GM10847 (cell line): Measurements from ENCODE around the gene SH3BP4.

ENCODE experiments used
- POLR2A ChIP-seq: IDR thresholded peaks from 2 replicates; pipeline ENCODE4 v1.6.1; 2011; ENCODE audit not compliant: insufficient read length; ENCODE audit errors: extremely low read depth

SH3BP4 gene

DNA sequence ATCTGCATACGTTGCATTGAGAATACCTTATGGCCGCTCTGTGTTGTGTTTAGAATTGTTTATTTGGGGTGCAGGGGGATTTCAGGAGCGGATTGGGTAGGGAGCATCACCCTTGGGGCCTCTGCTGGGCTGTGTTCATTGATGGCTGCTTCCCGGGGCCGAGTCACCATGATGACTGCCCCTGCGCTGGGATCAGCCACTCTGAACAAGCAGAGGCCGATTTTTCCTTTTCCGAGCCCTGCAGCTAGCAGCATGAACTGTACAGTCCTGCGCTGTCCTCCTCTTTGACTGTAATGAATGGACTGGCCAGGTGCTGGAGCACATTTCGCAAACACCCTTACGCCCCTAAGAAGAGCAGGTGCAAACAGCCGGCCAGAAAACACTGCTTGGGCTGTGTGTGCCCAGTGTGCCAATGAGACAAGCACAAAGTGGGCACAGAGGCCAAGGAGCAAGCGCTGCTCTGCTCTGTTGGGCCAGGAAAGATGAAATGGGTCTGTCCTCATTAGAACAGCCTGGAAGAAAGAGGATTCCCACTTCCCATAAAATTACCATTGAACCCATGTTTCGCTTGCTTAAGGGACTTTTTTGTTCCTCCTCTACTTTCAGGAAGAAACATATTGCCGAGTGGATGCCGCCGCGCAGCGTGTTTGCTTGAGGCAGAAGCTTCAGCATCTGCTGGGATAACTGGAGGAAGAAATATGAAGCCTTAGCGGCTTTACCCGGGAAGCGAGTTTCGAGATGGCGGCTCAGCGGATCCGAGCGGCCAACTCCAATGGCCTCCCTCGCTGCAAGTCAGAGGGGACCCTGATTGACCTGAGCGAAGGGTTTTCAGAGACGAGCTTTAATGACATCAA is 82.7 kb downstream of the SH3BP4 start:
- TF ChIP-seq POLR2A, result no peak

GRCh38 chr2:235037604-235038166 is 85.9 kb downstream of the SH3BP4 start:
- no peak for TF ChIP-seq POLR2A

GRCh38 chr2:235041221-235041917 is 89.6 kb downstream of the SH3BP4 start:
- TF ChIP-seq POLR2A, result no peak

DNA sequence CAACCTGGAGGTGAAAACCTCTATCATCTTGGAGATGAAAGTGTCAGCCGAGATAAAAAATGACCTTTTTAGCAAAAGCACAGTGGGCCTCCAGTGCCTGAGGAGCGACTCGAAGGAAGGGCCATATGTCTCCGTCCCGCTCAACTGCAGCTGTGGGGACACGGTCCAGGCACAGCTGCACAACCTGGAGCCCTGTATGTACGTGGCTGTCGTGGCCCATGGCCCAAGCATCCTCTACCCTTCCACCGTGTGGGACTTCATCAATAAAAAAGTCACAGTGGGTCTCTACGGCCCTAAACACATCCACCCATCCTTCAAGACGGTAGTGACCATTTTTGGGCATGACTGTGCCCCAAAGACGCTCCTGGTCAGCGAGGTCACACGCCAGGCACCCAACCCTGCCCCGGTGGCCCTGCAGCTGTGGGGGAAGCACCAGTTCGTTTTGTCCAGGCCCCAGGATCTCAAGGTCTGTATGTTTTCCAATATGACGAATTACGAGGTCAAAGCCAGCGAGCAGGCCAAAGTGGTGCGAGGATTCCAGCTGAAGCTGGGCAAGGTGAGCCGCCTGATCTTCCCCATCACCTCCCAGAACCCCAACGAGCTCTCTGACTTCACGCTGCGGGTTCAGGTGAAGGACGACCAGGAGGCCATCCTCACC is 90.2 kb downstream of the SH3BP4 start:
- no peak for TF ChIP-seq POLR2A

DNA sequence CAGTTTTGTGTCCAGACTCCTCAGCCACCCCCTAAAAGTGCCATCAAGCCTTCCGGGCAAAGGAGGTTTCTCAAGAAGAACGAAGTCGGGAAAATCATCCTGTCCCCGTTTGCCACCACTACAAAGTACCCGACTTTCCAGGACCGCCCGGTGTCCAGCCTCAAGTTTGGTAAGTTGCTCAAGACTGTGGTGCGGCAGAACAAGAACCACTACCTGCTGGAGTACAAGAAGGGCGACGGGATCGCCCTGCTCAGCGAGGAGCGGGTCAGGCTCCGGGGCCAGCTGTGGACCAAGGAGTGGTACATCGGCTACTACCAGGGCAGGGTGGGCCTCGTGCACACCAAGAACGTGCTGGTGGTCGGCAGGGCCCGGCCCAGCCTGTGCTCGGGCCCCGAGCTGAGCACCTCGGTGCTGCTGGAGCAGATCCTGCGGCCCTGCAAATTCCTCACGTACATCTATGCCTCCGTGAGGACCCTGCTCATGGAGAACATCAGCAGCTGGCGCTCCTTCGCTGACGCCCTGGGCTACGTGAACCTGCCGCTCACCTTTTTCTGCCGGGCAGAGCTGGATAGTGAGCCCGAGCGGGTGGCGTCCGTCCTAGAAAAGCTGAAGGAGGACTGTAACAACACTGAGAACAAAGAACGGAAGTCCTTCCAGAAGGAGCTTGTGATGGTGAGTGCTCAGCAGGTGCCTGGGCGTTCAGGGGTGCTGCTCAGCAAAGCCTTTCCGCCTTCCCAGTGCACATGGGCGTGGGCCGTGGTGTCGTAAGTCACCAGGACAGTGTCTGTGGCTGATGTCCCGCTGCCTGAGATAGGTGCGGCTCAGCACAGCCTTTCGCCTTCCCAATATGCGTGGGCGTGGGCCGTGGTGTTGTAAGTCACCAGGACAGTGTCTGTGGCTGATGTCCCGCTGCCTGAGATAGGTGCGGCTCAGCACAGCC is 91.0 kb downstream of the SH3BP4 start:
- TF ChIP-seq POLR2A, result no peak

- TF ChIP-seq POLR2A, result no peak
These were observed 92.1 kb downstream of the SH3BP4 start for GRCh38 chr2:235043762-235044500.

DNA sequence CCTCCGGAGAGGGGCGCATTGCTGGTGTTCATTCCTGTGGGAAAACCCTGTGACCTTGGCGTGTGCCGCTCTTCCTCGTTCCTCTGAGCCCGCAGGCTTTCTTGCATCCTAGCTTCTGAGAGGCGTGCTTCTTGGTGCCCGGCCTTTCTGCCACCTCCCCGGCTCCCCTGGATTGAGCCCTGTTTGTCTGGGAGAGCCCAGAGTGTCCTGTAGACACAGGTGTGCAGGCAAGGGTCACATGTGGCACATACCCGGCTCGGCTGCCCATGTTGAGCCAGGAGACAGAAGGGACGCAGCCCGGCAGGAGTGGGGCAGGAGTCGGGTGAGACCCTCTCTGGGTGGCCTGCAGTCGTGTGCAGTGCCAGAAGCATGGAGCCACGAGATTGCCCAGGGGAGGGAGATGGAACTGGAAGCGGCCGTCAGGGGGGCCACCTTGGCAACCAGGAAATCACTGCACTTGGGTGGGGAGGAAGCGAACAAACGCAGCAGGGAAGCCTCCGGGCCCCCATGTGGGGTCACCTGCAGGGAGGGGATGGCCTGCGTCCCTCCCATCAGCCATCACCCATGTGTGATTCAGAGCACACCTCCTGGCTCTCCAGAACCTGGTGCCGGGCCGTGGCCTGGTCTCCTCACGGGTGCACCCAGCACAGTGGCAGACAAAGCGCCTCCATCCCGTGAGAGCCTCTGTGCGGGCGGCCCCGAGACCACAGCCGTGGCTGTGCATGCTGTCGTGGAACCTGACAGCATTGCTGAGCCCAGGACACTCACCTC is 92.9 kb downstream of the SH3BP4 start:
- TF ChIP-seq POLR2A, result no peak

GRCh38 chr2:235045336-235045972 is 93.6 kb downstream of the SH3BP4 start:
- no peak for TF ChIP-seq POLR2A

DNA sequence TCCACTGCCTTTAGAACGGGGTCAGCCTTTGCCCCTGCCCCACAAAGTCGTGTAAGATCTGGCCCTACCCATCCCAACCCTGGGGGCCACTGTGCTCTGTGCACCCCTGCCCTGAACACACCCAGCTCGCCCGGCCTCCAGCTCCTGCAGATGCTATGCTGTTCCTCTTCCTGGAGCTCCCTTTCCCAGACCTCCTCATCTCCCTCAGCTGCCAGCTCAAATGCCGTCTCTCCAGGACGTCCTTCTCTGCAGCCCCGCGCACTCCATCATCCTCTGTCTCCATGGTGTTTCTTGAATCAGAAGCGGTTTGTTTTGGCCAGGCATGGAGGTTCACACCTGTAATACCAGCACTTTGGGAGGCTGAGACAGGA is 94.1 kb downstream of the SH3BP4 start:
- TF ChIP-seq POLR2A, result no peak

DNA sequence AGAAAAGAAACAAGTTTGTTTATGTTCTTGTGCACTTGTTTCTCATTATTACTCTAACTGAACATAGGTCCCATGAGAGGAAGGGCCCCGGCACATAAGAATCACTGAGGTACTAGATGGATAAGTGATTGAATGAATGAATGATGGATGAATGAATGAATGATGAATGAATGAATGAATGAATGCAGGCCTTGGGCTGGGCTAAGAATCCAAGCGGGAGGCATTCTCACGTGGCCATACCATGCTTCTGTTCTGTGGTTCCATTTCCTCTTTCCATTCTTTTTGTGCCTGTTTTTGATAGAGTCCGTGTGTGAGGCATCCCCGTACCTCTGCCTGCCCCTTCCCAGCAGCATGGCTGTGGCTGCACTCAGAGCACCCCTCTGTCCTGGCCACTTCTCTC is 94.8 kb downstream of the SH3BP4 start:
- no peak for TF ChIP-seq POLR2A

- no peak for TF ChIP-seq POLR2A
These were observed 95.6 kb downstream of the SH3BP4 start for GRCh38 chr2:235047171-235048160.

- TF ChIP-seq POLR2A, result no peak
These were observed 96.7 kb downstream of the SH3BP4 start for GRCh38 chr2:235048549-235048948.
